Neural progenitor cell (in vitro differentiated cells): ENCODE data around the gene RHOA. TPM values are rescaled to one million over a fixed set of nuclear protein-coding genes. Genes with fewer than 3 reads are reported as not detected.
A peak's percentile ranks its signal among the peaks of the same experiment; 100 is the strongest.

Source experiments
- DNase-seq: peaks from one replicate; pipeline ENCODE4 v3.0.0-alpha.2; 2016; ENCODE audit warnings: low spot score
- H2AFZ ChIP-seq: fragments of 200-600 bp; sonication (generic); replicated peaks from 2 replicates; pipeline ENCODE4 v1.6.1; 2016; ENCODE audit warnings: antibody characterized with exemption
- H3F3A ChIP-seq: fragments of 200-600 bp; sonication (generic); 2 replicates; pipeline ENCODE4 v1.6.1; 2016; ENCODE audit warnings: antibody characterized with exemption, low read depth
- H3K27ac ChIP-seq: fragments of 200-600 bp; sonication (generic); 2 replicates; pipeline ENCODE4 v1.5.1; 2016; ENCODE audit warnings: mild to moderate bottlenecking
- H3K27me3 ChIP-seq: fragments of 200-600 bp; sonication (generic); 2 replicates; pipeline ENCODE4 v1.6.1; 2016; ENCODE audit warnings: mild to moderate bottlenecking, moderate library complexity
- H3K36me3 ChIP-seq: fragments of 200-600 bp; sonication (generic); 2 replicates; pipeline ENCODE4 v1.5.1; 2016
- H3K4me1 ChIP-seq: fragments of 200-600 bp; sonication (generic); 2 replicates; pipeline ENCODE4 v1.6.1; 2016; ENCODE audit warnings: mixed run types
- H3K4me2 ChIP-seq: fragments of 200-600 bp; sonication (generic); 2 replicates; pipeline ENCODE4 v1.6.1; 2016
- H3K4me3 ChIP-seq: fragments of 200-600 bp; sonication (generic); 2 replicates; pipeline ENCODE4 v1.5.1; 2016
- H3K79me2 ChIP-seq: fragments of 200-600 bp; sonication (generic); 2 replicates; pipeline ENCODE4 v1.6.1; 2016; ENCODE audit warnings: low read depth
- H3K9ac ChIP-seq: fragments of 200-600 bp; sonication (generic); 2 replicates; pipeline ENCODE4 v1.6.1; 2016
- H3K9me3 ChIP-seq: fragments of 200-600 bp; sonication (generic); 2 replicates; pipeline ENCODE4 v1.5.1; 2016; ENCODE audit warnings: low read depth
- H4K20me1 ChIP-seq: fragments of 200-600 bp; sonication (generic); 2 replicates; pipeline ENCODE4 v1.6.1; 2016; ENCODE audit warnings: low read depth
- H3K27ac Mint-ChIP-seq: 3 replicates; pipeline ENCODE4 v1.8.0; 2021; ENCODE audit warnings: mixed read lengths
- H3K27me3 Mint-ChIP-seq: 2 replicates; pipeline ENCODE4 v1.8.0; 2022; ENCODE audit warnings: low read depth, mild to moderate bottlenecking, inconsistent platforms, moderate library complexity, mixed read lengths; ENCODE audit not compliant: insufficient read depth
- H3K36me3 Mint-ChIP-seq: 3 replicates; pipeline ENCODE4 v1.8.0; 2021; ENCODE audit warnings: mixed read lengths
- H3K4me1 Mint-ChIP-seq: 3 replicates; pipeline ENCODE4 v1.8.0; 2021; ENCODE audit warnings: mixed read lengths
- H3K4me3 Mint-ChIP-seq: 3 replicates; pipeline ENCODE4 v1.8.0; 2021; ENCODE audit warnings: mild to moderate bottlenecking, moderate library complexity, mixed read lengths
- H3K9me3 Mint-ChIP-seq: 3 replicates; pipeline ENCODE4 v1.8.0; 2020; ENCODE audit warnings: mixed read lengths
- CTCF ChIP-seq: fragments of 200-600 bp; sonication (generic); IDR thresholded peaks from 2 replicates; pipeline ENCODE4 v1.5.1; 2017; ENCODE audit warnings: antibody characterized with exemption, mild to moderate bottlenecking
- EZH2 ChIP-seq: fragments of 200-600 bp; sonication (generic); IDR thresholded peaks from 2 replicates; pipeline ENCODE4 v1.6.1; 2017; ENCODE audit warnings: antibody characterized with exemption, mild to moderate bottlenecking, moderate library complexity
- EZH2phosphoT487 ChIP-seq: fragments of 200-600 bp; sonication (generic); IDR thresholded peaks from 2 replicates; pipeline ENCODE4 v1.6.1; 2017; ENCODE audit warnings: antibody characterized with exemption
- total RNA-seq: library from RNA; depleted of rRNA; stranded (reverse); fragments of >200 nt; gene quantifications from 2 replicates; pipeline ENCODE4 v1.2.3, GENCODE V29; 2015; ENCODE audit warnings: low replicate concordance

The RHOA gene
- total RNA-seq, 1 donor from 2014 or later: 460 TPM

- peaks cover 8% of the 10 kb centered on the region for H3K9me3 Mint-ChIP-seq
- Histone ChIP-seq H3K4me1 (no peaks in the 10 kb centered on the region), H3K36me3 (no peaks in the 10 kb centered on the region), H3K4me2 (no peak overlapping the region), H3K9ac (no peak overlapping the region), H3K4me3 (no peak overlapping the region), H4K20me1 (peaks cover 82% of the 10 kb centered on the region), H3K27ac (no peak overlapping the region), H3K9me3 (no peaks in the 10 kb centered on the region), H3F3A (peaks cover 7% of the 10 kb centered on the region), H3K79me2 (peaks cover 100% of the 10 kb centered on the region), H2AFZ (no peak overlapping the region), H3K27me3 (no peaks in the 10 kb centered on the region)
- peaks cover 23% of the 10 kb centered on the region for H3K36me3 Mint-ChIP-seq
- peaks cover 5% of the 10 kb centered on the region for H3K4me1 Mint-ChIP-seq
- peak overlapping the region; percentile 59 for H3K27ac Mint-ChIP-seq
- TF ChIP-seq EZH2 (no peak), EZH2phosphoT487 (no peak), CTCF (no peak)
- peaks cover 3% of the 10 kb centered on the region for H3K27me3 Mint-ChIP-seq
- DNase-seq: no peak
- no peak overlapping the region for H3K4me3 Mint-ChIP-seq
These were observed 28.4 kb downstream of the RHOA start for GRCh38 chr3:49383387-49383786.

GRCh38 chr3:49378249-49378895 is 33.4 kb downstream of the RHOA start:
- Histone ChIP-seq H3K27ac (no peak overlapping the region), H3K79me2 (peaks cover 100% of the 10 kb centered on the region)
- H3K4me3 Mint-ChIP-seq: no peak overlapping the region

GRCh38 chr3:49377483-49377882 is 34.3 kb downstream of the RHOA start:
- Histone ChIP-seq H3K36me3 (peaks cover 4% of the 10 kb centered on the region), H2AFZ (no peak overlapping the region), H3K9ac (no peak overlapping the region), H3K79me2 (peaks cover 99% of the 10 kb centered on the region), H3F3A (peaks cover 9% of the 10 kb centered on the region), H3K27me3 (no peaks in the 10 kb centered on the region), H3K4me3 (no peak overlapping the region), H3K4me1 (no peaks in the 10 kb centered on the region), H4K20me1 (peaks cover 63% of the 10 kb centered on the region), H3K4me2 (no peak overlapping the region), H3K27ac (no peak overlapping the region), H3K9me3 (no peaks in the 10 kb centered on the region)
- H3K4me3 Mint-ChIP-seq: no peak overlapping the region
- peaks cover 27% of the 10 kb centered on the region for H3K36me3 Mint-ChIP-seq
- peaks cover 10% of the 10 kb centered on the region for H3K9me3 Mint-ChIP-seq
- DNase-seq: no peak
- peaks cover 2% of the 10 kb centered on the region for H3K27me3 Mint-ChIP-seq
- H3K27ac Mint-ChIP-seq: no peak overlapping the region
- H3K4me1 Mint-ChIP-seq: peaks cover 5% of the 10 kb centered on the region
- TF ChIP-seq EZH2phosphoT487: no peak
- no peak for TF ChIP-seq EZH2
- no peak for TF ChIP-seq CTCF

More at GRCh38 chr3:49378249-49378895, 33.4 kb downstream of the RHOA start:
- peaks cover 2% of the 10 kb centered on the region for H3K27me3 Mint-ChIP-seq
- H3K9me3 Mint-ChIP-seq: peaks cover 10% of the 10 kb centered on the region
- no peaks in the 10 kb centered on the region for H3K4me1 ChIP-seq
- no peak overlapping the region for H3K9ac ChIP-seq
- H3K4me2 ChIP-seq: no peak overlapping the region
- H3K27ac Mint-ChIP-seq: no peak overlapping the region
- H3K27me3 ChIP-seq: no peaks in the 10 kb centered on the region
- H2AFZ ChIP-seq: no peak overlapping the region
- H3K9me3 ChIP-seq: no peaks in the 10 kb centered on the region
- TF ChIP-seq EZH2 (no peak), CTCF (no peak), EZH2phosphoT487 (no peak)
- DNase-seq: no peak
- peaks cover 4% of the 10 kb centered on the region for H3K36me3 ChIP-seq
- peaks cover 9% of the 10 kb centered on the region for H3F3A ChIP-seq
- peaks cover 63% of the 10 kb centered on the region for H4K20me1 ChIP-seq
- H3K36me3 Mint-ChIP-seq: peaks cover 22% of the 10 kb centered on the region
- H3K4me1 Mint-ChIP-seq: peaks cover 5% of the 10 kb centered on the region
- H3K4me3 ChIP-seq: no peak overlapping the region
